Common myeloid progenitor, CD34-positive (primary cell): ENCODE results near the gene LMO4.

Experiments
- CTCF ChIA-PET: fragments of 350-600 bp; sonication (Branson Sonifier 250); formaldehyde crosslinking; loops from one replicate; lab custom pipeline; 2021; ENCODE audit warnings: antibody characterized with exemption; lab: Charles Lee
- POLR2A ChIA-PET: fragments of 350-600 bp; sonication (Branson Sonifier 250); formaldehyde crosslinking; loops from one replicate; lab custom pipeline; 2021; ENCODE audit warnings: antibody characterized with exemption; lab: Charles Lee
- DNase-seq, 3 donors: peaks; one replicate each; pipeline versions ENCODE4 v3.0.0 to v3.0.0-alpha.2; 2013
- H3K27ac ChIP-seq, 2 experiments: 1 replicate in 1 of 2; 2 replicates in 1 of 2; pipeline ENCODE4 v1.7.0; 2013; ENCODE audit warnings: inconsistent platforms in 2 of 2, low read length in 2 of 2, mild to moderate bottlenecking in 2 of 2, low read depth in 1 of 2, moderate library complexity in 1 of 2; ENCODE audit not compliant: severe bottlenecking in 2 of 2, insufficient read depth in 1 of 2, poor library complexity in 1 of 2
- H3K27me3 ChIP-seq, 5 experiments: replicated peaks in 2 of 5; 1 replicate in 3 of 5; 2 replicates in 2 of 5; pipeline versions ENCODE4 v1.6.1 to v1.7.0; 2013; ENCODE audit warnings: low read length in 4 of 5, mild to moderate bottlenecking in 2 of 5, moderate library complexity in 2 of 5, inconsistent platforms in 1 of 5; ENCODE audit not compliant: insufficient read depth in 5 of 5, control insufficient read depth in 4 of 5
- H3K36me3 ChIP-seq, 4 experiments: 1 replicate in 2 of 4; 2 replicates in 2 of 4; pipeline versions ENCODE4 v1.6.1 to v1.7.0; 2013; ENCODE audit warnings: low read length in 3 of 4, control low read depth in 1 of 4, mild to moderate bottlenecking in 1 of 4; ENCODE audit not compliant: control insufficient read depth in 4 of 4, insufficient read depth in 4 of 4
- H3K4me1 ChIP-seq, 4 experiments: 1 replicate in 3 of 4; 2 replicates in 1 of 4; pipeline versions ENCODE4 v1.6.1 to v1.7.1; 2013; ENCODE audit warnings: low read length in 3 of 4, mild to moderate bottlenecking in 3 of 4, control low read depth in 1 of 4, inconsistent platforms in 1 of 4, moderate library complexity in 1 of 4; ENCODE audit not compliant: control insufficient read depth in 4 of 4, insufficient read depth in 4 of 4; ENCODE audit errors: control extremely low read depth in 1 of 4
- H3K4me3 ChIP-seq, 7 experiments: 1 replicate in 4 of 7; 2 replicates in 3 of 7; pipeline versions ENCODE4 v1.5.1 to v1.7.0; 2013; ENCODE audit warnings: mild to moderate bottlenecking in 7 of 7, low read length in 6 of 7, moderate library complexity in 6 of 7, inconsistent platforms in 2 of 7, low read depth in 2 of 7, control low read depth in 1 of 7; ENCODE audit not compliant: insufficient read depth in 4 of 7, control insufficient read depth in 1 of 7; ENCODE audit errors: extremely low read depth in 1 of 7
- H3K9me3 ChIP-seq, 5 experiments: 1 replicate in 4 of 5; 2 replicates in 1 of 5; pipeline versions ENCODE4 v1.6.1 to v1.7.1; 2013; ENCODE audit warnings: low read length in 4 of 5, mild to moderate bottlenecking in 2 of 5, inconsistent platforms in 1 of 5, low read depth in 1 of 5, moderate library complexity in 1 of 5; ENCODE audit not compliant: control insufficient read depth in 4 of 5, insufficient read depth in 2 of 5; ENCODE audit errors: control extremely low read depth in 1 of 5
- whole genome bisulfite sequencing: methylation state at CpG from one replicate; pipeline ENCODE4 v1.1.5; 2013; ENCODE audit not compliant: insufficient coverage; 5-methylcytosine and 5-hydroxymethylcytosine counted together

LMO4 gene

DNA sequence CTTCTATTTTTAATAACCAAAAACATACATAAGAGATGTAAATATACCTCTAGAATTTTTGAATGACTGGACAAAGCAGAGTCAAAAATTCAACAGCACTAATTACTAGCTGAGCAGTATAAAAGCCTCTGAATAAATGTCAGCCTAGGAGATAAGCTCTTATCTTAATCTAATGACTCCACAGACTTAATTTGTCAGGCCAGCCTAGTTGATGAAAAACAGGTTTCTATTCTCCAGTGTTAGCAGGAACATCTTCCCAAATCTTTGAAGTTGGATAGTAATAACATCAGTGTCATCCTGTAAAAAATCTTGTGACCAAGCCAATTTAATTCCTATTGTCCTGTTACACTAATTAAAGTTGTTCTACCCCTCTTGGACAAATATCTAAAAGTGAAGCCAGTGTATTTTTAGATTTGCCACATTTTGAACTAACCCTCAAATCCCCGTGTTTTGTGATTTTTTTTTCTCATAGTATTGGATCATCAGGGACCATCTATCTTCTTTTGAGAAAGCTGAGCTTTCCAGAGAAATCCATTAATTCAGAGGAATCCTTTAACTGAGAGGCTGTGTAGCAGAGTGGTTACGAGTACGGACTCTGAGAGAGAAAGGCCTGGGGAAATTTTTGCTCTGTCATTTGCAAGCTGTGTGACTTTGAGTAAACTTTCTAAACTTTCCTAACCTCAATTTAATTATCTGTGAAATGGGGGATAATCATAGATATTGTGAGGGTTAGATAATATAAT, 41.2 kb downstream of the LMO4 start:
- Histone ChIP-seq H3K4me3 (no peak overlapping the region), H3K9me3 (no peaks in the 10 kb centered on the region), H3K27me3 (no peaks in the 10 kb centered on the region), H3K4me1 (no peaks in the 10 kb centered on the region), H3K36me3 (no peaks in the 10 kb centered on the region), H3K27ac (no peak overlapping the region)
- ChIA-PET POLR2A (no interaction called here), CTCF (interaction anchor here (1.1 kb wide), 1 partner anchor 18 kb away, joined by 3 read pairs; no protein-coding TSS in a partner anchor)
- no peak for DNase-seq
- no CpG with 5 or more reads among the region's 3 CpGs for WGBS

DNA sequence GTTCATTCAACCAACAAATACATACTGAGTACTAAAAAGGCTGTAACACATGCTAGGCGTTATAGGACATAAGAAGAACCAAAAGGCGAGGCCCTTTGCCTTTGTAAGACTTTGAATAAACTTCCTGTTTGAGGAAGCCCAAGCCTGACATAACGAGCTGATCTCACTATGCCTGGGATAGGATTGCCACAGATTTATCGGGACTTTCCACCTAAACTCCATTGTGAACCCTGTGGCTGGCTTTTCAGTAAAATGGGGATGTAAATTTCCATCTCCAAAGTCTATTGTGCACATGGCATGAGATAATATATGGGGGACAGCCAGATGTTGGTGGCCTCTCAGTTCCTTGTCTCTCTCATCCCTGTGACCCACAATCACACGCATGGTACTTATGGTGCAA, 41.9 kb downstream of the LMO4 start:
- H3K4me3 ChIP-seq = no peak overlapping the region
- no peaks in the 10 kb centered on the region for H3K27me3 ChIP-seq
- ChIA-PET POLR2A (no interaction called here), CTCF (interaction anchor here (1.1 kb wide), 1 partner anchor 17 kb away, joined by 3 read pairs; no protein-coding TSS in a partner anchor)
- 97% methylated on average over 5 of the region's 5 CpGs for WGBS
- no peak for DNase-seq
- H3K27ac ChIP-seq = no peak overlapping the region
- no peaks in the 10 kb centered on the region for H3K36me3 ChIP-seq
- H3K9me3 ChIP-seq = peaks cover 0 to 3% (median 0%) of the 10 kb centered on the region in 5 experiments
- H3K4me1 ChIP-seq = no peaks in the 10 kb centered on the region

DNA sequence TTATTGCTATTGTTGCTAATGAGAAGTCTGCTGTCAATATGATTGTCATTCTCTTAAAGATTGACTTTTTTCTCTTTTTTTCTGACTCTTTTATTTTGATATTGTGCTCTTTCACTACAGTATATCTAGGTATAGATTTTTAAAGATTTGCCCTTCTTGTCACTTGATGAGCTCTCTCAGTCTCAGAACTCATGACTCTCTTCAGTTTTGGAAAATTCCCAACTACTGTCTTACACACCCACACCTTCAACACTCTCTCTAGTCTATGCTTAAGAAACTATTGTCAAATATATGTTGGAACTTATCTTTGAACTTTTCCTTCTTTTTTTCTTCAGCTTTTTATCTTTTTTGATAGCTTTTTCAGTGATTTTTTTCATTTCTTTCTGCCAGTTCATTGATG, 50.6 kb downstream of the LMO4 start:
- H3K27ac ChIP-seq = no peak overlapping the region
- ChIA-PET CTCF (no interaction called here), POLR2A (interaction anchor here (0.6 kb wide), 1 partner anchor 346 kb away, joined by 4 read pairs; no protein-coding TSS in a partner anchor)
- no peak for DNase-seq
- no peaks in the 10 kb centered on the region for H3K27me3 ChIP-seq
- no peaks in the 10 kb centered on the region for H3K4me1 ChIP-seq
- H3K4me3 ChIP-seq = no peak overlapping the region
- H3K36me3 ChIP-seq = no peaks in the 10 kb centered on the region
- H3K9me3 ChIP-seq = peaks cover 0 to 11% (median 5%) of the 10 kb centered on the region in 5 experiments

DNA sequence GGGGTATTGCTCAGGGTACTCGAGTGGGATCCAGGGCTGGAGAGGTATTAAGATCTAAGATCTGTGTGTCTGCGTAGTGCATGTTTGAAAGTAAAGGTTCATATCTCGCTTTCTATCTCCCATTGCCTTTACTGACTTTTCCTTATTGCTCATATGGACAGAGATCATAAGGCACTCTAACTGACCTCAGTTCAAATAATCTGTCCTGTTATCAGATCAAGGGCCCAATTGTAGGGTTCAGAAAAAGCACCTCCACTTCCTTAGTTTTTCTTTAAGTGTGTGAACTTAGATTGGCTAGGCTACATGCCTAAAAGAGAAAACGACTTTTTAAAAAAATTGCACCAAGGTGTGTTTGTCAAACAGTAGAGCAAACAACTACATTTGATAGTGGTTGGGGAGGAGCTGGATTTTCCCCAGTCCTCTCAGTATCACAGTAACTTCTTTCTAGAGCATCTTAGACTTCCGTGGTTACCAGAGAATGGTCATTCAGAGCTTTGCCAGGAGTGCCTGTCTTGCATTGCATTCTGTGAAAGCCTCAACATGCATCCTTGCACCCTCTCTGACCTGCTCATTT, 57.6 kb downstream of the LMO4 start:
- Histone ChIP-seq H3K4me1 (no peaks in the 10 kb centered on the region), H3K36me3 (no peaks in the 10 kb centered on the region), H3K27ac (no peak overlapping the region), H3K4me3 (no peak overlapping the region), H3K9me3 (peaks cover 0 to 3% (median 2%) of the 10 kb centered on the region in 5 experiments), H3K27me3 (no peaks in the 10 kb centered on the region)
- ChIA-PET POLR2A (no interaction called here), CTCF (no interaction called here)
- 97% methylated on average over 5 of the region's 5 CpGs for WGBS
- DNase-seq = no peak

DNA sequence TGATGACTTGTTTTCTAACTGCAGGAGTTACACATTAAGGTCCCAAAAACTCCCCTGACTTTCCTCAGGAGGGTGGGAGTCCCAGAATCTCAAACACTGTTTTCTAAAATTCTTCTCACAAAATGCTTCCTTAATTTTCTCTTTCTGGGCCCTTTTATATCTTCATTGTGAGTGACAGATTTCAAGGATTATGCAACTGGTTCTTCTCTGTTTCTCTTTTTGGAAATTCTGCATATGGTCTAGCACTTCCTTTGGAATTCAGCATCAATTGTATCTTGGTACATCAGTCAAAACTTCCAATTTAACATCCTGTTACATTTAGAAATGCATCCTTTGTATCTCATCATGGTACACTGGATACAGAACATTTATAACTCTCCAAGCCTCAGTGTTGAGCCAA, 59.7 kb downstream of the LMO4 start:
- DNase-seq = no peak
- H3K4me3 ChIP-seq = no peak overlapping the region
- no peaks in the 10 kb centered on the region for H3K4me1 ChIP-seq
- H3K9me3 ChIP-seq = peaks cover 0 to 3% (median 2%) of the 10 kb centered on the region in 5 experiments
- no peaks in the 10 kb centered on the region for H3K27me3 ChIP-seq
- ChIA-PET POLR2A (no interaction called here), CTCF (no interaction called here)
- no peak overlapping the region for H3K27ac ChIP-seq
- no peaks in the 10 kb centered on the region for H3K36me3 ChIP-seq

DNA sequence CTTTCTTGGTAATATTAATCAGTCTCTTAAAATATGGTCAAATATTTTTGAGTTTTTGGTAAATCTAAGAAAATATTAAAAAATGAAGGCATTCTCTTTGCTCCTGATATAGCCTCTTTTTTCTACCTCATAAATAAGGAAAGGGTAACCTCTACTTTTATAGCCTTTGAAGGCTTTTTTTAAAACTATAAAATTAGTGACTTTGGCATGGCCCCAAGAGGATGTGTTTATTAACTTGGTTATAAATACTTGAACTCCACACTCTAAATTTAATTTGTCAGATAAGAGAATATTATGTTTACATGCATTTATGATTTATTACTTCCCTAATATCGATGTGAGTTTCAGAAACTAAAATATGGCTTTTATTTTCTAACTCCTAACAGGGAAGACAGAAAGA, 60.3 kb downstream of the LMO4 start:
- no peaks in the 10 kb centered on the region for H3K4me1 ChIP-seq
- no CpG with 5 or more reads among the region's 1 CpG for WGBS
- POLR2A ChIA-PET = no interaction called here
- peaks cover 0 to 3% (median 2%) of the 10 kb centered on the region in 5 experiments for H3K9me3 ChIP-seq
- no peaks in the 10 kb centered on the region for H3K27me3 ChIP-seq
- H3K27ac ChIP-seq = no peak overlapping the region
- CTCF ChIA-PET = no interaction called here
- DNase-seq = no peak
- H3K4me3 ChIP-seq = no peak overlapping the region
- H3K36me3 ChIP-seq = no peaks in the 10 kb centered on the region

DNA sequence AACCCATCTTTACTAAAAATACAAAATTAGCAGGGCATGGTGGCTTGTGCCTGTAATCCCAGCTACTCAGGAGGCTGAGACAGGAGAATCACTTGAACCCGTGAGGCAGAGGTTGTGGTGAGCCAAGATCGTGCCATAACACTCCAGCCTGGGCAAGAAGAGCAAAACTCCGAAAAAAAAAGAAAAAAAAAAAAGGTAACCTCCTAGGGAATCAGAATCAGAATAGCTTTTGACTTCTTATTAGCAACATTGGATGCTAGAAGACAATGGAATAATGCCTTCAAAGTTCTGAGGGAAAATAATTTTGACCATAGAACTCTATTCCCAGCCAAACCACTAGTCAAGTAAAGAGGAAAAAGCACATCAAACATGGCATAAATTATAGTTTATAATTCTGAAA, 60.9 kb downstream of the LMO4 start:
- no peaks in the 10 kb centered on the region for H3K4me1 ChIP-seq
- ChIA-PET CTCF (no interaction called here), POLR2A (no interaction called here)
- H3K36me3 ChIP-seq = no peaks in the 10 kb centered on the region
- no peak overlapping the region for H3K27ac ChIP-seq
- H3K9me3 ChIP-seq = peaks cover 0 to 3% (median 2%) of the 10 kb centered on the region in 5 experiments
- WGBS = 96% methylated on average over 3 of the region's 3 CpGs
- H3K4me3 ChIP-seq = no peak overlapping the region
- DNase-seq = no peak
- no peaks in the 10 kb centered on the region for H3K27me3 ChIP-seq
